ENCODE measurements around the gene PHLDB3. TPM values are rescaled to one million over a fixed set of nuclear protein-coding genes. Genes with fewer than 3 reads are reported as not detected.

Gene PHLDB3
- total RNA-seq, 1 donor from 2014 or later, result 3.4 TPM

DNA sequence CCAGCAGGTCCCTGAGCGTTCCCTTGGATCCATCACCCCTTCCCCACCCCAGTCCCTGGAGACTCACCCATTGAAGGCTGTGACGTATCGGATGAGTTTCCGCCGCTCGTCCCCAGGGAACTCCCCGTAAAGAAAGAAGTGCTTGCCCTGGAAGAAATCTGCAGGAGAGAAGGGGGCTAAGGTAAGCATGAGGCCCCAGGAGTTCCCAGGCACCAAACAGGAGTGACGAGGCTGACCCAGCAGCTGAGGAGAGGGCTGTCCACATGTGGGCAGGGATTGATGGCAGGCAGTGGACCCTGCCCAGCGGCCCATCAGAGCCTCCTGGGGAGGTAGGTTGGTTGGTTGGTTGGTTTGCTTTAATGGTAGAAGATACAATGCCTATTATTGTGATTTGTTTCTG is 39.5 kb upstream of the PHLDB3 start:
- no peak overlapping the region for H3K4me2 ChIP-seq
- H3K79me2 ChIP-seq (ENCODE audit: low read depth), result no peaks in the 10 kb centered on the region
- Mint-ChIP-seq H3K4me1 (no peaks in the 10 kb centered on the region), H3K9me3 (peaks cover 9% of the 10 kb centered on the region), H3K27me3 (ENCODE audit: insufficient read depth, low read depth) (peaks cover 9% of the 10 kb centered on the region), H3K4me3 (no peak overlapping the region), H3K36me3 (peaks cover 44% of the 10 kb centered on the region), H3K27ac (no peak overlapping the region)
- no peaks in the 10 kb centered on the region for H4K20me1 ChIP-seq (ENCODE audit: low read depth)
- H3K9ac ChIP-seq, result no peak overlapping the region
- peaks cover 4% of the 10 kb centered on the region for H3K36me3 ChIP-seq
- no peak overlapping the region for H3K4me3 ChIP-seq
- no peak overlapping the region for H2AFZ ChIP-seq (replicated peaks)
- H3F3A ChIP-seq (ENCODE audit: low read depth), result no peaks in the 10 kb centered on the region
- no peaks in the 10 kb centered on the region for H3K4me1 ChIP-seq
- no peak overlapping the region for H3K27ac ChIP-seq
- no peak for DNase-seq (ENCODE audit: low spot score)
- peaks cover 4% of the 10 kb centered on the region for H3K9me3 ChIP-seq (ENCODE audit: low read depth)
- H3K27me3 ChIP-seq, result no peaks in the 10 kb centered on the region
- TF ChIP-seq EZH2phosphoT487 (IDR thresholded peaks at IDR 0.05) (no peak), EZH2 (IDR thresholded peaks at IDR 0.05) (no peak)
- TF ChIP-seq, protein P1, sequence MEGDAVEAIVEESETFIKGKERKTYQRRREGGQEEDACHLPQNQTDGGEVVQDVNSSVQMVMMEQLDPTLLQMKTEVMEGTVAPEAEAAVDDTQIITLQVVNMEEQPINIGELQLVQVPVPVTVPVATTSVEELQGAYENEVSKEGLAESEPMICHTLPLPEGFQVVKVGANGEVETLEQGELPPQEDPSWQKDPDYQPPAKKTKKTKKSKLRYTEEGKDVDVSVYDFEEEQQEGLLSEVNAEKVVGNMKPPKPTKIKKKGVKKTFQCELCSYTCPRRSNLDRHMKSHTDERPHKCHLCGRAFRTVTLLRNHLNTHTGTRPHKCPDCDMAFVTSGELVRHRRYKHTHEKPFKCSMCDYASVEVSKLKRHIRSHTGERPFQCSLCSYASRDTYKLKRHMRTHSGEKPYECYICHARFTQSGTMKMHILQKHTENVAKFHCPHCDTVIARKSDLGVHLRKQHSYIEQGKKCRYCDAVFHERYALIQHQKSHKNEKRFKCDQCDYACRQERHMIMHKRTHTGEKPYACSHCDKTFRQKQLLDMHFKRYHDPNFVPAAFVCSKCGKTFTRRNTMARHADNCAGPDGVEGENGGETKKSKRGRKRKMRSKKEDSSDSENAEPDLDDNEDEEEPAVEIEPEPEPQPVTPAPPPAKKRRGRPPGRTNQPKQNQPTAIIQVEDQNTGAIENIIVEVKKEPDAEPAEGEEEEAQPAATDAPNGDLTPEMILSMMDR (IDR thresholded peaks at IDR 0.05), result no peak

DNA sequence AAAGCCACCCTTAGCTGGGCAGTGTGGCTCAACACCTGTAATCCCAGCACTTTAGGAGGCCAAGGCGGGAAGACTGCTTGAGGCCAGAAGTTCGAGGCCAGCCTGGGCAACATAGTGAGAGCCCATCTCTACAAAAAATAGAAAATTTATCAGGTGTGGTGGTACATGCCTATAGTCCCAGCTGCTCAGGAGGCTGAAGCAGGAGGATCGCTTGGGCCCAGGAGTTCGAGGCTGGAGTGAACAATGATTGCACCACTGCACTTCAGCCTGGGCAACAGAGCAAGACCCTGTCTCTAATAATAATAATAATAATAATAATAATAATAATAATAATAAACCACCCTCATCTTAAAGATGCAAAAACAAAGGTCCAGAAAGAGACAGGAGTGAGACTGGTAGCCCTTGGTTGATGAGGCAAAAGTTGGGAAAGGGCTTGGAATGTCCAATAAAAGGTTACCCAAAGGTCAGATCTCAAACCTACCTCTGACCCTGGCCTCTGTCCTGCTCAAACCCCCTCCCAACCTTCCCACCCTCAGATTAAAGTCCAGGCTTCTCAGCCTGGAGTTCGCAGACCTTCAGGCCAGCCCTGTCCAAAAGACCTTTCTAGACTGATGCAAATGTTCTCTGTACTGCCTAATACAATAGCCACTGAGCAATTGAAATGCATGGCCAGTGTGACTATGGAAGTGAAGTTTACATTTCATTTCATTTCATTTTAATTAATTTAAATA is 37.5 kb upstream of the PHLDB3 start:
- peaks cover 7% of the 10 kb centered on the region for H3K27me3 Mint-ChIP-seq (ENCODE audit: insufficient read depth, low read depth)
- no peaks in the 10 kb centered on the region for H4K20me1 ChIP-seq (ENCODE audit: low read depth)
- H3K27ac ChIP-seq, result no peak overlapping the region
- no peak overlapping the region for H3K27ac Mint-ChIP-seq
- H3K36me3 ChIP-seq, result peaks cover 13% of the 10 kb centered on the region
- no peaks in the 10 kb centered on the region for H3K4me1 Mint-ChIP-seq
- no peaks in the 10 kb centered on the region for H3F3A ChIP-seq (ENCODE audit: low read depth)
- H3K4me2 ChIP-seq, result no peak overlapping the region
- no peak overlapping the region for H2AFZ ChIP-seq (replicated peaks)
- DNase-seq (ENCODE audit: low spot score), result no peak
- no peaks in the 10 kb centered on the region for H3K4me1 ChIP-seq
- H3K27me3 ChIP-seq, result no peaks in the 10 kb centered on the region
- H3K9ac ChIP-seq, result no peak overlapping the region
- H3K4me3 ChIP-seq, result no peak overlapping the region
- TF ChIP-seq, protein P1 (IDR thresholded peaks at IDR 0.05), result no peak
- TF ChIP-seq EZH2 (IDR thresholded peaks at IDR 0.05) (no peak), EZH2phosphoT487 (IDR thresholded peaks at IDR 0.05) (no peak)
- H3K4me3 Mint-ChIP-seq, result no peak overlapping the region
- H3K9me3 ChIP-seq (ENCODE audit: low read depth), result peaks cover 9% of the 10 kb centered on the region
- H3K9me3 Mint-ChIP-seq, result peaks cover 12% of the 10 kb centered on the region
- no peaks in the 10 kb centered on the region for H3K79me2 ChIP-seq (ENCODE audit: low read depth)
- H3K36me3 Mint-ChIP-seq, result peaks cover 55% of the 10 kb centered on the region

DNA sequence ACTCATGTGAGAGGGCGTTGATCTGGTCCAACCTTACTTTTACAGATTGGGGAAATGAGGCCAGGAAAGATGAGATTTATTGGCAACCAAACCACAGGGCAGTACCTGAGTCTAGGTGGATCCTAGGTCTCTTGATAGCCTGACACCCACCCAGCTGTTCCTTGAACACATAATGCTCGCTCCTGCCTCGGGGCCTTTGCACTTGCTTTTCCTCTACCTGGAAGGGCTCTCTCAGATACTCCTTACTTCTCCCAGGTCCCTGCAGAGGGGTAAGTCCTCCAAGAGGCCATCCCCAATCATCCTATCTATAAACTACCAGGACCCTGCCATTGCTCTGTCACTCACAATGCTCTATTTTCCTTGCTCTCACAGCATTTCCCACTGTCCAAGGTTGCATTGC is 35.8 kb upstream of the PHLDB3 start:
- no peak overlapping the region for H3K4me3 ChIP-seq
- TF ChIP-seq, protein P1 (IDR thresholded peaks at IDR 0.05), result no peak
- TF ChIP-seq EZH2phosphoT487 (IDR thresholded peaks at IDR 0.05), result no peak
- no peak for TF ChIP-seq EZH2 (IDR thresholded peaks at IDR 0.05)
- H3K4me1 Mint-ChIP-seq, result peaks cover 9% of the 10 kb centered on the region
- no peaks in the 10 kb centered on the region for H3K4me1 ChIP-seq
- peaks cover 12% of the 10 kb centered on the region for H3K9me3 Mint-ChIP-seq
- peaks cover 13% of the 10 kb centered on the region for H3K36me3 ChIP-seq
- DNase-seq (ENCODE audit: low spot score), result no peak
- no peaks in the 10 kb centered on the region for H3K27me3 ChIP-seq
- peaks cover 9% of the 10 kb centered on the region for H3K9me3 ChIP-seq (ENCODE audit: low read depth)
- no peak overlapping the region for H3K27ac Mint-ChIP-seq
- H3K27ac ChIP-seq, result no peak overlapping the region
- peaks cover 5% of the 10 kb centered on the region for H3K27me3 Mint-ChIP-seq (ENCODE audit: insufficient read depth, low read depth)
- H4K20me1 ChIP-seq (ENCODE audit: low read depth), result no peaks in the 10 kb centered on the region
- H3K9ac ChIP-seq, result no peak overlapping the region
- no peak overlapping the region for H3K4me3 Mint-ChIP-seq
- H3K79me2 ChIP-seq (ENCODE audit: low read depth), result no peaks in the 10 kb centered on the region
- H2AFZ ChIP-seq (replicated peaks), result no peak overlapping the region
- H3F3A ChIP-seq (ENCODE audit: low read depth), result peaks cover 5% of the 10 kb centered on the region
- H3K36me3 Mint-ChIP-seq, result peaks cover 59% of the 10 kb centered on the region
- no peak overlapping the region for H3K4me2 ChIP-seq

All from neural progenitor cell (in vitro differentiated cells).